ENCODE results near the gene CFHR2.
"Not testable (repeated sequence)": the region's sequence is repeated elsewhere in the genome, so short reads cannot be mapped to it uniquely, and the experiment has no call there.

Gene CFHR2

GRCh38 chr1:196943568-196943967 lies at the start of gene CFHR2:
Gene CFHR2 (plus strand): TSS chr1:196943738. CDS start chr1:196943881, 143 bp downstream.
- not testable (repeated sequence) for DNase-seq

GRCh38 chr1:196896355-196896754 lies 47.2 kb upstream of the CFHR2 start:
- no peak for DNase-seq

GRCh38 chr1:196897158-196897828 lies 46.2 kb upstream of the CFHR2 start:
- no peak for DNase-seq

- DNase-seq, result no peak
Observed at GRCh38 chr1:196902344-196902743, 41.2 kb upstream of the CFHR2 start.

- DNase-seq, result no peak
Observed at GRCh38 chr1:196910215-196910614, 33.3 kb upstream of the CFHR2 start.

GRCh38 chr1:196912283-196912682 lies 31.3 kb upstream of the CFHR2 start:
- not testable (repeated sequence) for DNase-seq

GRCh38 chr1:196926839-196927238 lies 16.7 kb upstream of the CFHR2 start:
- DNase-seq, result not testable (repeated sequence)

- DNase-seq, result peak; percentile 25
Observed at GRCh38 chr1:196932853-196933252, 10.7 kb upstream of the CFHR2 start.

GRCh38 chr1:196933531-196934189 lies 9.9 kb upstream of the CFHR2 start:
- peak; percentile 87 for DNase-seq

GRCh38 chr1:196941474-196941873 lies 2.1 kb upstream of the CFHR2 start:
- peak; percentile 15 for DNase-seq

GRCh38 chr1:196951711-196952394 lies 8.3 kb downstream of the CFHR2 start:
- DNase-seq, result no peak

GRCh38 chr1:196954778-196955177 lies 11.2 kb downstream of the CFHR2 start:
- DNase-seq, result no peak

GRCh38 chr1:196955926-196956325 lies 12.4 kb downstream of the CFHR2 start:
- DNase-seq, result no peak

- DNase-seq, result no peak
Observed at GRCh38 chr1:196960854-196961253, 17.3 kb downstream of the CFHR2 start.

- DNase-seq, result no peak
Observed at GRCh38 chr1:196970182-196970581, 26.6 kb downstream of the CFHR2 start.

GRCh38 chr1:196976278-196976677 lies 32.7 kb downstream of the CFHR2 start:
- no peak for DNase-seq

GRCh38 chr1:196977278-196977677 lies 33.7 kb downstream of the CFHR2 start, which contains the start of gene CFHR5:
Gene CFHR5 (plus strand): TSS chr1:196977556. CDS start chr1:196977665, 109 bp downstream.
- no peak for DNase-seq

GRCh38 chr1:196980859-196981258 lies 37.3 kb downstream of the CFHR2 start:
- no peak for DNase-seq

- DNase-seq, result not testable (repeated sequence)
Observed at GRCh38 chr1:196982247-196982646, 38.7 kb downstream of the CFHR2 start.

- peak; percentile 30 for DNase-seq
Observed at GRCh38 chr1:196991919-196992651, 48.5 kb downstream of the CFHR2 start.

- no peak for DNase-seq
Observed at GRCh38 chr1:196993916-196994315, 50.4 kb downstream of the CFHR2 start.

- no peak for DNase-seq
Observed at GRCh38 chr1:196997423-196997822, 53.9 kb downstream of the CFHR2 start.

- no peak for DNase-seq
Observed at GRCh38 chr1:197001828-197002227, 58.3 kb downstream of the CFHR2 start.

Data from RPMI8226 (cell line).